GM18498 (cell line): ENCODE results near the gene PIMREG.

ENCODE experiments used
- ATAC-seq: cut with Tn5 transposase; IDR thresholded peaks from one replicate; pipeline ENCODE4 v1.9.1; 2021; ENCODE audit warnings: mild to moderate bottlenecking, moderate library complexity; ENCODE audit not compliant: unreplicated experiment

The PIMREG gene

GRCh38 chr17:6497496-6498221 lies 53.4 kb downstream of the PIMREG start:
- no peak for ATAC-seq

DNA sequence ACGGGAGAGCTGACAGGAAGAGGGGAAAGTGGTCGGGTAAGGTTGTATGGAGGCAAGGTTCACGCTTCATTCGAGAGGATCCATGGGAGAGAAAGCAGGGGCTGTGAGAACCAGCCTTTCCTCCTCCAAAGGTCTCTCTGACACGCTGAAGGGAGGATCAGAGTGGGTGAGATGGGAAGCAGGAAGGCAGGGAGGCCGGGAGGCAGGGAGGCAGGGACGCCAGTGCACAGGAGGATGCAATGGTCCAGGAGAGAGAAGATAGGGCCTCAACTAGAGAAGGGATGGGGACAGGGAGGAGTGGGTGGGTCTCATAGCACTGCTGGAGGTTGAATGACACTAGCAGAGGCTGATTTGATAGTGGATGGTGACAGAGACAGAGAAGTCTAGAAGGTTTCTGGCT lies 54.1 kb downstream of the PIMREG start:
- no peak for ATAC-seq

- ATAC-seq = no peak
Measured at GRCh38 chr17:6498901-6499540, 54.8 kb downstream of the PIMREG start.
